Measurements from ENCODE around the gene DCUN1D3. TPM values are rescaled to one million over a fixed set of nuclear protein-coding genes. Genes with fewer than 3 reads are reported as not detected.

The DCUN1D3 gene
- total RNA-seq, 1 experiment from 2014 or later = 16.1 TPM

DNA sequence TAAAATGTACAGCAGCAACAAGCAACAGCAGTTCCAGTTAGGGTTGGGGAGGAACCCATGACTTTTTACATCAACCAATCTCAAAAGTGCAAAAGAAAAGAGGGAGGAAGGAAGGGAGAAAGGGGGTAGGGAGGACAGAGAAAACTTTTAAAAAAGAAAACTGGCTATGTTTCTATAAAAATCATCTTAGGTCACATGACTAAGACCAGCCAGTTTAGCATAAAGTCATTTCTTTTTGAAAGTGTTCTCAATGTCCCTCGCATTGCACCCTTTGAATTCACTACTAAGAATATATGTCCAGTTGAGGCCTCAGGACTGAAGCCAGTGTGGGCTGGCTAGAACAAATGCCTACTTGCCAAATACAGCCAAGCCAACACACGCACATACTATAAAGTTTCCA lies 28.9 kb downstream of the DCUN1D3 start:
- WGBS (ENCODE audit: extremely low coverage, insufficient read length, low lambda C conversion rate) = no CpG with 5 or more reads among the region's 2 CpGs
- Histone ChIP-seq H3K4ac (ENCODE audit: low read depth, low read length) (no peak overlapping the region), H2AFZ (ENCODE audit: low read length) (no peak overlapping the region), H3K18ac (ENCODE audit: insufficient read length, low read depth, low read length) (no peak overlapping the region), H2BK120ac (ENCODE audit: low read depth, low read length, poor library complexity, severe bottlenecking) (no peak overlapping the region), H4K20me1 (ENCODE audit: control insufficient read depth, insufficient read depth, insufficient read length) (no peaks in the 10 kb centered on the region), H2BK12ac (ENCODE audit: insufficient read length, low read depth, low read length) (no peak overlapping the region), H3K79me1 (ENCODE audit: insufficient read depth, low read depth, low read length, poor library complexity, severe bottlenecking) (peaks cover 13% of the 10 kb centered on the region), H3K23ac (ENCODE audit: insufficient read length, low read depth, low read length) (no peak overlapping the region), H2AK5ac (ENCODE audit: insufficient read length, low read length) (no peak overlapping the region), H3K9ac (ENCODE audit: extremely low read depth, insufficient read length, low read length) (no peak overlapping the region), H3K79me2 (ENCODE audit: insufficient read depth, low read length) (peaks cover 6% of the 10 kb centered on the region; the same call in 1 of the 2 replicates), H2BK5ac (ENCODE audit: insufficient read length, low read length) (no peak overlapping the region), H3K4me1 (ENCODE audit: insufficient read depth, low read length) (no peaks in the 10 kb centered on the region), H3K27me3 (ENCODE audit: insufficient read depth, low read length) (no peaks in the 10 kb centered on the region), H3K27ac (ENCODE audit: insufficient read length, low read depth, low read length) (no peak overlapping the region), H3K4me2 (ENCODE audit: insufficient read depth, insufficient read length, low read length) (no peak overlapping the region), H3K14ac (ENCODE audit: insufficient read depth, low read length) (no peak overlapping the region), H3K9me3 (ENCODE audit: control insufficient read depth, low read depth, low read length) (no peaks in the 10 kb centered on the region), H3T11ph (ENCODE audit: low read length) (no peak overlapping the region), H3K23me2 (ENCODE audit: insufficient read length, low read depth, low read length, poor library complexity, severe bottlenecking) (no peaks in the 10 kb centered on the region), H4K91ac (ENCODE audit: insufficient read length, low read depth, low read length) (no peak overlapping the region), H2BK15ac (ENCODE audit: low read depth, low read length) (no peak overlapping the region), H4K8ac (replicated peaks; ENCODE audit: insufficient read length, low read depth, low read length) (no peak overlapping the region), H2BK20ac (ENCODE audit: low read depth, low read length, poor library complexity, severe bottlenecking) (no peak overlapping the region), H4K5ac (ENCODE audit: insufficient read length, low read depth, low read length) (no peak overlapping the region), H3K56ac (ENCODE audit: insufficient read length, low read depth, low read length) (no peak overlapping the region)
- Mint-ChIP-seq H3K4me3 (no peak overlapping the region), H3K27me3 (ENCODE audit: low read depth) (no peaks in the 10 kb centered on the region), H3K36me3 (ENCODE audit: insufficient read depth in 1 of 3, low read depth in 3 of 3) (no peaks in the 10 kb centered on the region; a peak in 1 of 7 replicates), H3K27ac (no peak overlapping the region), H3K4me1 (peaks cover 29 to 30% of the 10 kb centered on the region in 2 experiments), H3K9me3 (no peaks in the 10 kb centered on the region)
- no peak for DNase-seq
- TF ChIP-seq CTCF (conservative IDR thresholded peaks at IDR 0.05) = no peak
